Activated CD8-positive, alpha-beta memory T cell treated with anti-CD3 and anti-CD28 coated beads for 4 hours (primary cell): ENCODE results near the gene SIK2.

Source experiments
- DNase-seq, 2 donors: peaks; one replicate each; pipeline ENCODE4 v3.0.0-alpha.2; 2020; ENCODE audit warnings: low read depth in 2 of 2

The SIK2 gene

GRCh38 chr11:111729831-111730311, 127.6 kb downstream of the SIK2 start:
- no peak for DNase-seq

GRCh38 chr11:111730871-111731591, 128.8 kb downstream of the SIK2 start:
- no peak for DNase-seq

DNA sequence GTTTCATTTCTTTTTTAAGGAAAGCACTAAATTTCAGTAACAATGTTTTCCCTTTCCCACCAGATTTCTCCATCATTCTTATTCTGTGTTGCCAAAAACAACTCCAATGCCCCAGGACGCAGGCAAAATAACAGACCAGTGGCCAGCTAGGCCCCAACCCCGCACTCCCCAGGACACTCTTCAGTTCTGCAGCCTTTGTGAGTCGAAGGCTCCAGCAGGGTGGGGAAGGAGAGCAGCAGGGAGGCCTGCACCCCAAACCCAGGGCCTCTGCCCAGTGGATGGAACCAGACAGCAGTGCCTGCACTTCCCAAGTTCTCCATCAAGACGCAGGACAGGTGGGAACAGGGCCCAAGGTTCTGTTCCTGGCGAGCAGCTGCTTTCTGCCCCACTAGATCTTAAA, 129.6 kb downstream of the SIK2 start:
- DNase-seq: no peak

GRCh38 chr11:111733016-111733415, 130.8 kb downstream of the SIK2 start:
- DNase-seq: no peak

DNA sequence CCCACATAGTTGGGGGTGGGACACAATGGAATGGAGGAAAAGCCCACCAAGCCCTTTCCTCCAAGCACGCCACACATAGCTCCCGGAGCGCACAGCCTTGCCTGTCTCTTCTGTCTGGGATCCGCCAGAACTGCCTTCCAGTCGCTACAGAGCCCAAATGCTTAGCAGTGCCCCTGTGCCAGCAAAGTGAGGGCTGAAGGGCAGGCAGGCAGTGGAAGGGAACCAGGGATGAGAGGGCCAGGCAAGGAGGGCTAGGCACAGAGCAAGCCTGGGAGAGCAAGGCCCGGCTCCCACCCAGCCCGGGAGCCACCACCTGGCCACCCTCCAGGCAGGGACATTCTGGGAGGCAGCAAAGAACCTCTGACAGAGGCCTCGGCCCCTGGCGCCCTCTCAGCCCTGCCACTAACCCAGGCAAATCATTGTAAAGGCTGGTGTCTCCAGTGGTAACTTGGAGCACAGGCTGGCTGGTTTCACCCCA, 131.4 kb downstream of the SIK2 start:
- DNase-seq: no peak

DNA sequence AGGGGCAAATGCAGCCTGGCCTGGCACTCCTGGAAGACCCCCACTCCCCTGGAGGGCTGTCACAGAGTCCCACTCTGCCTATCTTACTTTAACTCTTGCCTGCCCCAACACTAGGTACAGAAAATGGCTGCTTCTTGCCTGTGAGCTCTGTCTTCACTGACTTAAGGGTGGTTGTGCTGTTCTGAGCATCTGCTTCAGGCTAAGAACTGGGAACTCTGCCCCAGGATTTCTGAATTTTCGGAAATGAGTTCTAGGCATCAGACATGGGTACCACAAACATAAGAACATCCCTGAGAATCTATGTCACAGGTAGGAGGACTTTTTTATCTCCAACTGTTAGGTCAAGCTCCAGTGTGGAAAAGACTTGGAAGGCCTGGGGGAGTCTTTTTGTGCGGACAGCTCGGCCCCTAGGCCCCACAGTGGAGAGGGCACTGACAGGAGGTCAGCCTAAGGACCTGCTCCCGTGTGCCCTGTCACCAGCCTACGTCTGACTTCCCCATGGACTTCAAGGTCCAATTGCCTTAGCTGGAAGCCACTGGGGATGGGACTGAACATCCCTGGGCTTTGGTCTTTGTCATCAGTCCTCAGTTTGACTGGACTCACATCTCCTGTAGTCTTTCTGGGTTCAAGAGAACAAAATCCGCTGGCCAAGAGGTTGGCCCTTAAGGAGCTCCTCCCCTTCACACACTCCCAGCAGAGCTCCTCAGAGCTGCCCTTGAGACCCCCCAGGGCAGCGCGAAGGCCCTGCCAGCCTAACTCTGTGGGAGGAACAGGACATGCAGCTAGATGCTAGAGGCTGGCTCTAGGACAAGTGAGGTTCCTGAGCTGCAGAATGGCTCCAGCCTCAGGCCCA, 132.1 kb downstream of the SIK2 start:
- no peak for DNase-seq

DNA sequence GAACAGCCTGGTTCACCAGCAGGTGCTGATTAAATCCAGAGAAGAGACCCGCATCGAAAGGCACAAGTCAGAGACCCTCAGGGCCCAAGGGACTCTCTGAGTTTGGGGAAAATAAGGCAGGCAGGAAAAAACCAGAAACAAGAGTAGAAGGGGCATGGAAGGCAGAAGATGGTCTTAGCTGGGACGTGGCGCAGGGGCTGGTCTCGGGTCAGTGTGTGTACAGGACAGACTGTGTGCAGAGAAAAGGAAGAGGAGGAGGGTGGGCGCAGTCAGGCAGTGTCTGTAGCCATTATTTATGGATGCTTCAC, 132.7 kb downstream of the SIK2 start:
- DNase-seq: no peak

- DNase-seq: no peak
These were observed 133.2 kb downstream of the SIK2 start for GRCh38 chr11:111735262-111736116.

DNA sequence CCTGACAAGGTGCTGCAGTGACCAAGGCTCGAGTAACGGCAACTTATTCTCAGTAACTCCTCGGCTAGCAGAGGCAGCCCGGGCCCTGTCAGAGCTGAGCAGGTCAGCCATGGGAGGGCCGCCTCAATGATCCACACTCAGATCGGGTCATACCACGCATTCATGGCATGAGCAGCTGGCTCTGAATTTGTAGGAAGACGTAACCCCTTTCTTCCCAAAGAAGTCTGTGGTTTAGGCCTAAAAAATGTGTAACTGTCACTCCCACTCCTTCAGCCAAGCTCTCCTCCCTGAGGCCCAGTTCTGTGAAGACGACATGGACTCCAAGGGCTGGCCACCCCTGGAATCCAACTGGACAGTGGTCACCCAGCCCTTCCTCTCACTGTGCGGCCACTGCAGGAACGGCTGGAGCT, 133.9 kb downstream of the SIK2 start:
- no peak for DNase-seq

GRCh38 chr11:111736621-111737443, 134.6 kb downstream of the SIK2 start:
- no peak for DNase-seq

- no peak for DNase-seq
These were observed 135.4 kb downstream of the SIK2 start for GRCh38 chr11:111737444-111738210.

DNA sequence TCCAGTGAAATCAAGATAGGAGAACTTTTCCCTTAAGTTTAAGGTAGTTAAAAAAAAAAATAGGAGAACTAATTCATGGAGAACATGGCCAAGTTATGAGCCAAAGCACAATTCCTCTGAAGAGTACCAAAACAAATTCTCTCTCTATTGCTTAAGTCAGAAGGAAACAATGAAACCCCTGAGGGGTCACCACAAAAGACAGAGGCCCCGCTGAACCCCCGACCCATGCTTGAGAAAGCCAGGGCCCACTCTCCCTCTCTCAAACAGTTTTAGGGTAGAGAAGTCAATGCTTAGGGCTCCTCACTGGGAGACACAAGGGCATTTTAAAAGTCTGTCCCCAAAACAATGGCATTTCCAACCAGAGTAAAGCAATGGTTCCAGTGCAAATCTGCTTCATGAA, 137.1 kb downstream of the SIK2 start:
- no peak for DNase-seq

DNA sequence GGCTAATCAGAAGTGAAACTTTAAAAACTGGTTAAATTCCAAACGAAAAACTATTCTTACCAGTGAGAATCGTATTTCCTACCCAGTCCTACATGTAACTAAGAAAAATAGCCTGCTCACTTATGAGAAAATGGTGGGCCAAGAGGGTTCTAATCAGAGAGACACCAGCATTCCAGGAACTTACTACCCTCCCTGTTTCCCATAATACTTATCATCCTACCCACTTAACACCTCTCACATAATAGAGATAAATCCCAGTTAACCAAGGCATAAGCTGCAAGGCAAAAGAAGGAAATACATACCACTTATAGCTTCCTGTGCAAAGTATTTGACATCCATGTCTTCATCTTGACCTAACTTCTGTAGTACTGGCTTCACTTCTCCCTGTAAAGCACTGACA, 139.5 kb downstream of the SIK2 start:
- no peak for DNase-seq

DNA sequence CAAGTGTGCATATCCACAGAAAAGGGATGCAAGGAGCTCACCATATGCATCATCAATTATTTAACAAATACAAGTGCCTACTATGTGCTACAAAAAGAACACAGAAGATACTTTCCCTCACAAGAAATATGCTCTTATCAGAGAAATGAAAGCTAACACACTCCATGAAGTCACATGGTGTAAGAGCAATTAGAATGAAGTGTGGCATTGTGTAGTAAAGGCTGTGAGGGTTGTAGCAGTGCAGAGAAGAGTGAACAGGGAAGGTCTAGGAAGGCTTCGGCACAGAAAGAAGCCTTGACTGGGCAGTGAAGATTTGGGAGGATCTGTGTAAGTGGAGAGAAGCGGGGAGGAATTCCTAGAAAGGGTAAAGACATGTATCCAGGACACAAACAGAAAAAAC, 141.5 kb downstream of the SIK2 start:
- no peak for DNase-seq

GRCh38 chr11:111745719-111746504, 143.7 kb downstream of the SIK2 start:
- no peak for DNase-seq

DNA sequence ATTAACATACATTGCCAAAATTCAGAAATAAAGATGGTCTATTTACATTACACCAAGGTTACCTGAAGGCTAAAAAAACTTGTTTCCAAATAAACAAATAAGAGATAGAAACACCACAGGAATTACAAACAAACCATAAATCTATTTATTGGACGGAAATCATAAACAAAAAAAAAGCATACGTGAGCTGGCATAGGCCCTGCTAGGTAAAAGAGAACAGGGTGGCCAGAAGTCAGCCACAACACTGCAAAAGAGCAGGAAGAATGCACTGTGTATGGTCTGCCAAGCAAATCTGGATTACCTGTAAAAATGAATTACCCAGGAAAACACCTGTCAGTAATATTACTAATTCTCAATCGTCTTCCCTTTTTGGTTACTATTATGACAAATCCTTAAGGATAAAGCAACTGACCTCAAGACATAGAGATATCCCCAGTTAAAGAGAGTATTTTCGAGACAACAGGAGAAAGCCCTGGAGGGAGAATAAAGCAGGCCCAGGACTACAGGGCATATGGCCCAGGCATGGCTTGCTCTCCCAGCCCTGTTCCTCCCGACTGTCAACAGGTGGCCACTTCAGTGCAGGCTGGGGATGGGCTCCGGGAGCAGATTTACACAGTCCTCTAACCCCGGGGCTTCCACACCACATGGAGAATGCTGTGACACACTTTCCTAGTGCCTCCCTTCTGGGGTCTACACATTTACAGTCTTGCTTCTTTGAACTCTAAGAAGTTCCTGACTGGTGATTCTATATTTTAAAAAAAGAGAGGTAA, 146.0 kb downstream of the SIK2 start:
- no peak for DNase-seq

DNA sequence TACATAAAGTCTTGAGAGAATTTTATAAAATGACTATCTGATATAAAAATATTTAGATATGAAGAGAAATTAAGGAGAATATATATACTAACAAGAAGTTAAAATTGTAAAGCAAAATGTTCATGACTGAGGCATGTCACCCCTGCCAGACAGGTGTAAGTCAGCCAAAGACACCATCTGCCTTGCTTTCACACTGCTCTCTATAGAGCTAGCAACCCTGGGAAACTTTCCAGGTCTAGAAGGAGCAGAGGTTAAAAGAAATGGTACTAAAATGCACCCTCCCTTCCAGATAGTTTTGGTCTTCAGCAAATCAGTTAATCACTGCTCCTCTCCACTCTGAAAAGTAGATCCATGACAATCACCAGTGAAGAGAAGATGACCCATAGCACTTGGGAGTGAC, 147.4 kb downstream of the SIK2 start:
- DNase-seq: no peak

GRCh38 chr11:111756097-111756496, 153.8 kb downstream of the SIK2 start:
- no peak for DNase-seq

DNA sequence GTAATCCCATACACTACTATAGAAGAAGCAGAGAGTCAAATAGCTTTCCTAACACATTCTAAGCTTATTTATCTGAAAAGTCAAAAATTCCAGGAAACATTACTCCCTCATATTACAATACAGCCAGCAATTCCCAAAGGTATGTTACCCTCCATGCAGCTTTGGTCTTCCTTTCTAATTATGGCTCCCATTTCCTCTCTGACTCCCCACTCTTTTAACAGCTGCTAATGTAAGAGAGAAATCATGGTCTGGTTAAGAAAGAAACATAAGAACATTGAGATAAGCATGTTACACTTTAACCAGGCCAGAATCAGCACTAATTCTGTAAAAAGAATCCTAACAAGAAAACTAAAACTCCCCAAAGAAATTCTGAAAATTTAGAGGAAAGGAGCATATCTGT, 157.1 kb downstream of the SIK2 start:
- DNase-seq: no peak
